22Rv1 (cell line): ENCODE results near the gene GREM2.

Experiments used
- CTCF ChIP-seq: fragments of 450-650 bp; IDR thresholded peaks from 2 replicates; pipeline ENCODE4 v1.5.1; 2017; ENCODE audit warnings: mild to moderate bottlenecking
- ZFX ChIP-seq: fragments of 450-650 bp; IDR thresholded peaks from 2 replicates; pipeline ENCODE4 v1.6.1; 2017; ENCODE audit warnings: antibody characterized with exemption, borderline replicate concordance

- no peak for TF ChIP-seq CTCF
- no peak for TF ChIP-seq ZFX
These were observed 144.1 kb downstream of the GREM2 start for GRCh38 chr1:240467895-240468294.
